Stimulated activated CD4-positive, alpha-beta T cell treated with anti-CD3 and anti-CD28 coated beads, Interleukin-12 subunit alpha, Interleukin-12 subunit beta, amount 100 ng/mL, for 24 hours (primary cell): ENCODE measurements around the gene KAZN.

Experiments
- DNase-seq, 2 experiments: peaks; one replicate each; pipeline ENCODE4 v3.0.0-alpha.2; 2020; ENCODE audit warnings: low read depth in 2 of 2

KAZN gene

DNA sequence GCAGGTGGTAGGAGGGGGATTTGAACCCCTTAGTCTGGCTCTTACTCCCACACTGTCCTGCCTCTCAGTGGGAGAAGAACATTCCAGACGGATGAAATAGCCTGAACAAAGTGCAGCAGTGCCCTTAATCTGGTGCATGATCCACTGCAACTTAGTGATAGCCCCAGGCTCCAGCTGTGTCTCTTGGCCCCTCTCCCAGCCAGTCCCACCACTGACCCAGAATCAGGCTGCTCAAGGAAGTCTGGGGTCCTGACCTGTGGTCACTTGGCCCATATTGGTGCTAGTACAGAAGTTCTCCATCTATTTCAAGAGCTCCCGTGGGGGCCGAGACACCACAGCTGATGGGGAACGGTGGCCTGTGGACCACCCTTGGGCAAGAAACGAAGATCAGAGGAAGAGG, 255.0 kb downstream of the KAZN start:
- DNase-seq = no peak

DNA sequence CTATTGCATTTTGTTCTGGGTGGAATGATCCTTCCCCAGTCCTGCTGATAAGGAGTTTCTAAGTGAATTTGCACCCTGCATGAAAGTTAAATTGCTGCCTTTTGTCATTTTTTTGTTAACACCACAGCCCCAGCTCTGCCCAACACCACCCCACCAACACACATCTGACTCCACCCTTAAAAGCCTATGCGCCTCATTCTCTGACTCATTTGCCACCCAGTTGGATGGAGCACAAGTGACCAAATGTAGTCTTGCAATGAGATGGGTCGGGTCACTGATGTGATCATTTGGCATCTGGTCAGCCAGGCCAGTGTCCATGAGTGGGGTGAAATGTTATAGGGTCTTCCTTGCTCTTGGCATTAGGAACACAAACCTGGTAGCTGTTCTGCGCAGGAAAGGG, 256.8 kb downstream of the KAZN start:
- DNase-seq = no peak

DNA sequence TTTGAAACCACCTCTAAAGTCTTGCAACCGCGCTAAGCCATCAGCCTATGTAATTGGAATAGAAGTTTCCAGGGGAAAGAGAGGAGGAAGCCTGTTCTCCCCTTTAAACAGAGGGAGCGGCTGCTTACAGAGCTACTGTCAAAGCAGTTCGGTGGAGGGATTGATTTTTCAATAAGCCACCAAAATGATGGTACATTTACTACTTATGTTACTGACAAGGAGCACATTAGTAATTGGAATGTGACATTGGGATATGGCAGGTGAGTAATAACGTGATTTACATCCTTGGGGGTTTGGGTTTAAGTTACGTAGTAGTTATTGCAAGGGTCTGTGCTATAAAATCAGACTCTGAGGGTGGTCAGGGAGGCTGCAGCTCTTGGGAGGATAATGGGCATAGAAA, 257.3 kb downstream of the KAZN start:
- no peak for DNase-seq

DNA sequence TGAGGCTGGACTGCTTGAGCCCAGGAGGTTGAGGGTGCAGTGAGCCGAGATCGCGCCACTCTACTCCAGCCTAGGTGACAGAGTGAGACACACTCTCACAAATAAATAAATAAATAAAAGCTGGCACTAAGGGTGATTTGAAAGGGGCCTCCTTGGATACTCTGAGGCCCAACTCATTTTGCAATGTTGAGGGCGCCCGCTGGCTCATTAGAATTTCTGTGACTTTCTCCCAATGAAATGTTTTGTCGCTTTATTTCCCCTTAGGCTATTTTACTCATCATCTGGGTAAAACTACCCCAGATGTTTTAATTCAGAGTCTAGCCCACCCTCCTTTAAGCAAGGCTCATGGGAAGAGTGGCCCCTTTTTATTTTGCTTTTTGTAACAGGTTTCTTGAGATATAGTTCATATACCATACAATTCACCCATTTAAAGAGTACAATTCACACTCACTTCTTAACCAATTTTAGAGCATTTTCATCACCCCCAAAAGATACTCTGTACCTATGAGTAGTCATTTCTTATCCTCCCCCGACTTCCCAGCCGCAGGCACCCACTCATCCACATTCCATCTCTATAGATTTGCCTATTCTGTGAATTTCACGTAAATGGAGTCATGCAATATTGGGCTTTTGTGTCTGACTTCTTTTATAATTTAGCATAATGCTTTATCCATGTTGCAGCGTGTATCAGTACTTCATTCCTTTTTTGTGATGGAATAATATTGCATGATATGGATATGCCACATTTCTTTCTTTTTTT, 259.1 kb downstream of the KAZN start:
- no peak for DNase-seq

DNA sequence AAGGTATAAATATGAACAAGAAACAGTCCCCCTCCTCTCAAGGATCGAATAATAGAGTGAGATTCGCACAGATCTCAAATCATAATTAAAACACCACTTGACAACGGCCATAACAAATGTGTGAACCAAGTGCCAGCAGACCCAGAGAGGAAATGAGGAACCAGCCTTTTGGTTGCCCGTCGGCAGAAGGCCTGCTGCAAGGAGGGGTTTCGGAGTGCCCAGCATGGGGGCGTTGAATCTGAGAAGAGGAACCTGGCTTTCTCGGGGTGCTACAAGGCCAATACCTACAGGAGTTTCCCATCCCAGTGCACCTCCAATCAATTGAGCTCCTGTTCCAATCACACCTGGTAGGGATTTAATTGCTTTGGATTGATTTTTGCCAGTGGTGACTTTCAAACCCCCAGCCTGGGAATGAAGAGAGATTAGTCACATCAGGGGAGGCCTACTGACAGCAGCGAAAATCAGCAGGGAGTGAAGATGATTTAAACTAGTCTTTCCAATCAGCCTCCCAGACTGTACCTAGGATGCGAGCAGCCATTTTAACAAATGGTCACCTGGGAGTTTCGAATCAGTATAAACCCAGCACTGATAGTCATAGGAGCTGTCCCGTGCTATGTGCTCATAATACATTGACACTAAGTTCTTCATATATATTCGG, 263.8 kb downstream of the KAZN start:
- no peak for DNase-seq

DNA sequence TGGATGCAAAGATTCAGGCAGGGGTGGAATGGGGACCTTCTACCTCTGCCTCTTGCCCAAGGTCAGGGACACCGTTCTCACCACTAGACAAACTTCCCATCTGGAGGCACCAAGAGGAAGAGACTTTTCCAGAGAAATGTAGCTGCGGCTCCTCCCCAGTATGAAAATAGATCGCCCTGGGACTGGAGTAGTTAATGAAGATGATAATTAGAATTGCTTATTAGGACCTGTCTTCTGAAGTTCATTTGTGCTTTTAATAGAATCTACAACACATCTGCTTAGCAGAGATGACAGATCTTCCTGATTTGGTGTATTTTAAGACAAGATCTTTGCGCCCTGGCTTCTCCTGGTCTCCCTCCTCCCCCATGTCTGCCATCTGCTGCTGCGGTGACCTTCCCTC, 266.6 kb downstream of the KAZN start:
- DNase-seq = no peak

DNA sequence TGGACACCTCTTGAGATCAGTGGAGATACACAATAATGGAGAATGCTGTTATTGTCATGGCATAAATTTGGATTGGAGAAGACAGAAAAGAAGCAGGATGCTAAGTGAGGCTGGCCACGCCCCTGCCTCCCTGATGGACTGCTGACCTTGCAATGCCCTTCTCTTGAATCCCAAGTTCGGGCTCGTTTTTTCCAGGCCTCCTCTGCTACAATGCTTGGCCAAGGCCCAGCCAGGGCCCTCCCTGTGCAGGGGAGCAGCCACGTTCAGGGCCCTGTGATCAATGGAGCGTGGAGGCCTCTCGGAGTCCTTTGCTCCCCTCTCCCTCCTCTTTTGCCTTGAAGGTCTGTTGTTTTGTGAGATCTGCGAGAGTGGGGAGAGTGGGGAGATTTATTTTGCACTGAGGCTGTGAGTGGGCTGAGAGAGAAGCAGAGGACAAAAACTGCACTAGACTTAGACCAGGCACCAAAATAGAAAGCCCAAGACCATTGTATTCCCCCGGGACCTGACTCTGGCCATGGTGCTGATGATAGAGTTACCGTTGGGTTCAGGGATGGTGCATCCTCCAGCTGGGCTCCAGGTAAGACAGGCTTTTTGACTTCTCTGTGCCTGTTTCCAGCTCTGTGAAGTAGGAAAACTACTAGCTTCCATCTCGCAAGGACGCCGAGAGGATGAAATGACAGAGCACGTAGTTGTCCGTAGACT, 268.6 kb downstream of the KAZN start:
- no peak for DNase-seq

DNA sequence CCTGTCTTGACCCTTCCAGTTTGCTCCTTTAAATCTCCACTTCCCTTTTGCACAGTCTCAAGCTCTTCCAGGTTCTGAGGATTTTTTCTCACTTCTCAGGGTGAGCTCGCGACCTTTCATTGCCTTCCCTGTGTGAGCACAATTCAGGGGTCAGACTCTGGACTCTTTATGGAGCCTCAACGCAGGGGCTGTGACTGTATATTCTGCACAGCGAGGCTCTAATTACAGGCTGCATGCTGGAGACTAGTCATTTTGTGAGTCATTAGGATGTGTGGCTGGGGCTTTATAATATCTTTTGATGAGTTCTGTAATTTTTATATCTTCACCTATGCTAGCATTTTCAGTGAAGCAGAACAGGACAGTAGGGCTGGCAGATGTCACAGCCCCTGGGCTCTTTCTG, 270.7 kb downstream of the KAZN start:
- no peak for DNase-seq

DNA sequence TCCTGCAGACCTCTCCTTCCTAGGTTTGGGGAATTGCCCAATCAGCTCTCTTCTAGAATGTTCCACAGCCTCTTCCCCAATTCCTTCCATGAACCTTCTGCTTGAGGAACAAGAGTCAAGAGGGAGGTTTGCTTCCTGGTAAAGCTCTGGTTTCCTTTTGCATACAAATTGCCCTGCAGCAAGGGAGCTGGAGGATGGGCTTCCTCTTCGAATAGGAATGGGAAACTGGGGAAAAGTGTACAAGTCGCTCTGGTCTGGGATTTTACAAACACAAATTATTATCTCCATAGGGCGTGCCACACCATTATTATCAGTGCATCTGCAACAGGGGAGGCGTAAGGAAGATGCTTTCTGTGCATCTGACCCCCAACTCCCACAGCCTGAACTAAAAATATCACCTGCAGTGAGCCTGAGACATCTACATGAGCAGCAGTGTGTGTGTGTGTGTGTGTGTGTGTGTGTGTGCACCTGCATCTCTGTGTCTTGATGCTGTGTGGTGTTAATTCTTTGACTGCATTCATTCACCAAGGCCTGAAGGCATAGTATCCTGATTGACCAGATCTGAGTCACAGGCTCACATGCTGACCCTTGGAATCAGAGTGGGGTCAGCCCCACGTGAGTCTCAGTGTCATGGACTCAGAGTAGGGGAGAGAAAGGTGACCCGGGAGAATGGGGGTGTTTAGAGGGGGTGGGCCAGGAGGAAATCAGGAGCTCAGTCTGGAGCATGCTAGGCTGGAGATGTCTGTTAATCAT, 272.9 kb downstream of the KAZN start:
- DNase-seq = no peak

DNA sequence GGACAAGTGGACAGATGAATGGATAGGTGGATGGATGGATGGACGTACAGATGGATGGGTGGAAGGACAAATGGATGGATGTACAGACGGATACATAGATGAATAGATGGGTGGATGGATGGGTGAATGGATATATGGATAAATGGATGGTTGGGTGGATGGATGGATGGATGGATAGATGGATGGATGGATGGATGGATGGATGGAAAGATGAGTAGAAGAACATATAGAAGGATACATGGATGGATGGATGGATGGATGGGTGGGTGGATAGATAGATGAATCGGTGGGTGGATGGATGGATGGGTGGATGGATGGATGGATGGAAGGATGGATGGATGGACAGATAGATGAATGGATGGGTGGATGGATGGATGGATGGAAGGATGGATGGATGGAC, 274.3 kb downstream of the KAZN start:
- DNase-seq = no peak

DNA sequence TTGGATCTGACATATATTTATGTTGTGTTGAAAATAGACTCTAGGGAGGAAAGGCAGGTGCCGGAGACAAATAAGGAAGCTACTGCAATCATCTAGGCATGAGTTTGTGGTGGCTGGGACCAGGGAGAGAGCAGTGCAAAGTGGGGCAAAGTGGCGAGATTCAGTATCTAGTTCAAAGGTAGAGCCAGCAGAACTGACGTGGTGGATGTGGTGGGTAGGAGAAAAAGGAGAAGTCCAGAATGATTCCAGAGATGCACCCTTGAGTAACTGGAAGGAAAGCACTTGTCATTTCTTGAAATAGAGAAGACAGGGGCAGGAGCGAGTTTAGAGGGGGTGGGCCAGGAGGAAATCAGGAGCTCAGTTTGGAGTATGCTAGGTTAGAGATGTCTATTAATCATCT, 275.2 kb downstream of the KAZN start:
- DNase-seq = no peak

DNA sequence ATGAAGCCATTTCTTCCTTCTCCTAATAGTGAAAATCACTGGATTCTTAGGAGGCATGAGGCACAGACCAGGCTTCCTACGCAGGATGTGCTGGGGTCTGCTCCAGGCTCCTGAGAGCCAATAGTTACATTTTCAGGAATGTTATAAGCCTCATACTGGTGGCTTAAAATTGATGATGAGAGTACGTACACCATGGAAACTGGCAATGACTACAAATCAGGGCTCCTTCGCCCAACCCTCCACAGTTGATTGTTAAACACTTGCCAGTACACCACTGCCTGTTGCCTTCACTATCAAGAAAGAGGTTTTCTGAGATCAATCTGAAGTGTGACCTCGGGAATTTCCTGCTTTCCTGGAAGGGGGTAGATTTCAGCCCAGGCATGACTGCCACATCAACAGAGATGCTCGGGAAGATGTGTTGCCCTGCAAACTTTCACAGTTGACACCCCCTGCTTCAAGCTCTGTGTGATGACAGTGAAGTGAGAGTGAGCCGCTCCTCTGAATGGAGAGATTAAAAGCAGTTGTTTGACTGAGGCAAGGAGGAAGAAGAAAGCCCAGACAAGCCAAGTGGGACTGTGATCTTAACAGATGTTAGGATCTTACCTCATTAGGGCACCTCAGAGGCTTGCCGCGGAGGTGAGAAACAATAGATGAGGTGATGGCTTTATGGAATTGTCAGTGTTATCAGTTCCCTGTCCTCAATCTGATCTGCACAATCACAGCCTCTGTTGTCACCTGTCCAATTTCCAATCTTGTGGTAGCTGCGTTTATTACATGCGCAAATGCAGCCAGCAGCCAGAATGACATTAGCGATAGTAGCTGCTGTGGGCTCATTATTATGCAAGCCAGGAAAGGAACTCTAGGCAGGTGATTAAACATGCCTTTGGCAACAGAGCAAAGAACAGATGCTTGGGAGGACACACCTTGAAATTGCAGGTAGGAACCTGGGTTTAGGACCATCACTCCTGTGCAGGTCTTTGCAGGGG, 277.3 kb downstream of the KAZN start:
- DNase-seq = no peak

DNA sequence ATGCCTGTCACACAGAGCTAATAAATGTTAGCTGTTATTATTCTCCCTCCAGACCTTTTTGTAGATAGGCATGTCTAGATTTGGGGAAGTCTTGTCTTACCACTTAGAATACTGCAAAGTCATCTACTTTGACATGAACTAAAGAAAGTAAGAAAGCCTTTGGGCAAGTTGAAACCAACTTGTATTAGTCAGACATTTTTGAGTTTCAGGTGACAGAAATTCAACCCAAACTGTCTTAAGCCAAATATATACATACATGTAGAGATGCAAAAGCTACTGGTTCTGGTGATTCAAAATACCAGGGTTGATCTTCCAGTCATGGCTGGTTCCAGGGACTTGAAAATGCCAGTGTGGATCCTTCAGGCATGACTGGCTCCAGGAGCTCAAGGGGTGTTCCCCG, 278.3 kb downstream of the KAZN start:
- DNase-seq = no peak

DNA sequence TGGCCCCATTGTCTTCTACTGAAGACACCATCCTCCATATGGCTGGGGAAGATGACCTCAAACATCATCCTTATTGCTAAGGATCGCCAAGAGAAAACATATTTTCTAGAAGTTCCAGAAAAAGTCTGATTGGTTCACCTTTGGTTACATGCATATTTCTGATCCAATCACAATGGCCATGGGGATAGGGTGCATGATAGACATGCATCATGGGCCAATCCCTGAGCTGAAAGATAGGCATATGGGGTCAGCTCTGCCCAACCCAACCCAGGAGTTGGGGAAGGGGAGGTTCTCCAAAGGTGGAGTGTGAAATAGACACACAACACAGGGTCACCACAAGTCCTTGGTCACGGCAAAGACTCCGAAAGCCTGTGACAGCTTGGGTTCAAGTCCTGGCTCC, 278.7 kb downstream of the KAZN start:
- DNase-seq = no peak

DNA sequence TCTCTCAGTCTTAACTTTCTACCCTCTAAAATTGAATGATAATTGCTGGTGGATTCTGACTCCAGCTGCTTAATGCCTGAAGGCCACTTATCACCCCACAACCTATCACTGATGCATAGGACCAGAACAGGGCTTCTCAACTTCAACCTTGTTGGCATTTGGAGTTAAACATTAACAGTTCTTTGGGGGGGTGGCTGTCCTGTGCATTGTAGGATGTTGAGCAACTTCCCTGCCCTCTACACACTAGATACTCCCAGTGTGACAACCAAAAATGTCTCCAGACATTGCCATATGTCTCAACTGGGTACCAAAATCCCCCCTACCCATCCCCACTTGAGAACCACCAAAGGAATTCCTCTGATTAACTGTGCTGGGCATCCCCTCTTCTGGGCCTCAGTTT, 279.6 kb downstream of the KAZN start:
- DNase-seq = no peak

DNA sequence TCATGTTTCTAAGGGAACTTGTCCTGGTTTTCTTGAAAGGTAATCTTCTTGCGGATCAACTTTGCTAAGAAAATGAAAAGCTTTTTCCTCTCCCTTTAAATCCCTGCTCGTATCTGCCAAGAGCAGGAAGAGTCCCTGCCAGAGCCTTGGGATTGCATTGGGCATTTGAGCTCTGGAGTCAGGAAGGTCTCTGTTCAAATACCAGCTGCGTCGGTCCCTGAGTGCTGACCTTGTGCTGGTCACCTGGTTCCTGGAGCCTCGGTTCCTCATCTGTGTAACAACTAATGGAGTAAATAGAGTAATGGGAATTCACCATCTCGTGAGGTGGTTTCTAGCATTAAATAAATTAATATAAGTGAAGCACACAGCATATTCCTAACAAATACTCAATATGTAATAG, 280.5 kb downstream of the KAZN start:
- no peak for DNase-seq

DNA sequence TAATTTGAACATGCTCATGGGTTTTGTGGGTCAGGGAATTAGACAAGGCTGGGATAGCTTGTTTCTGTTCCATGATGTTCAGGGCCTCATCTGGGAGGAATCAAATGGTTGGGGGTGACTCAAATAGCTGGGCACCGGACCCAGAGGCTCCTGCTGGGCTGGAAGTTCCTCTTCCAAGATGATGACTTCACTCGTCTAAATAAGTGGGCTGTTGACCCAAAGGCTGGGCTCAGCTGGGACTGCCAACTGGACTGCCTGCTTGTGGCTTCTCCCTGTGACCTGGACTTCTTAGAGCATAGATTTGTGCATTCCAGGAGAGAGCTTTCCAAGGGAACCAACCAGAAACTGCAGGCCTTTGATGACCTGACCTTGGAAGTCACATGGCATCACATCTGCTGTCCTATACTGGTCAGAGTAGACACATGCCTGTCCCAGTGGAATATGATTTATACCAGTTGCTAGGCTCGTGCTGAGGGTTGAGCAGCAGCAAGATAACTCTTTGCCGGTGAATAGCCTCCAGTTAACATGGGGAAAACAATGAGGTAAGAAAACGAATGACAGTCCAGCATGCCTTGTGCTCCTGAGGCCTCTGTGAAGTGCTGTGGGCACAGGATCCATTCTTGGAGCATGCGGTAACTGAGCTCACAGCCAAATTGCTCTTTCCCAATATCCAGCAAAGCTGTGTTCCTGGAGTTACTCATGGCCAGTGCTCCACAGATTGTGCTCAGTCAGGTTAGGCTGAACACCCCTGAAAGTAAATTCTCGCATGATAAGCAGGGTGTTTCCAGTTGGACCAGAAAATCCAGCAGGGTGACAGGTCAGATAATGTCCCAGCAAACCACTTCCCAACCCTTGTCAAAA, 282.2 kb downstream of the KAZN start:
- no peak for DNase-seq

DNA sequence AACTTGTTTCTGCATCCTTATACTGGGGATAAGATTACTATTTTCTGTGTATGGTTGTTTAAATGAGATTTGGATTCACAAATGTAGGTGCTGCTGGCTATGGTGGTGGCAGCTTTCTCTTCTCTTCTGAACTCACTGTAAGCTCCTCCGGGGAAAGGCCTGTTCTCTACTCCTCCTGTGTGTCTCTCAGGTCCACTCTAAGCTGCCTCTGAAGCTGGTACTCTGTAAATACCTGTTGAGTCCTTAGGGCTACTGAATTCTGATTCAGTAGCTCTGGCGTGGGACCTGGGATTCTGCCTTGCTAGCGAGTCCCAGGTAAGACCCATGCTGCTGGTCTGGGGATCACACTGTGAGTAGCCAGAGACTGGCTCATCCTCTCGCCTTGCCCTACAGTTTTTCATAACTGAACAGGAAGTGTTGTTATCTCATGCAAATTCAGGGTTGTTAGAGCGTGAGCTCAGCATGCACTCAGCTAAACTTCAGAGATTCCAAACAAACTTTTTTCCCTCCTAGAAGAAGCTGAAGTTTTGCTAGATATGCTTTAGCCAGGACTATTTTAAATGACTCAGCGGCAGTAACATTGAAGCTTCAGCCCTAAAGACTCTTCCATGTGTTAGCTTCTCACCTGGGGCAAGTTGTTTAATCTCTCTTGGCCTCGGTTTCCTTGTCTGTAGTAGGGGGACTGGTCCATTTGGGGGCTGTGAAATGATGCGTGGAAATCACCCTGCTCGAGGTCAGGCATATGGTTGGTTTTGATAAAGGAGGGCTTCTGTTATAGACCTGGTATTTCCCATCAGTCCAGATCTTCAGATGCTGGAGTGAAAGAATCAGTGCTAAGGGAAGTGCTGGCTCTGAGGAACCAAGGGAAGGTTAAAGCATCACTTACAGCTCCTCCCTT, 283.5 kb downstream of the KAZN start:
- DNase-seq = no peak

DNA sequence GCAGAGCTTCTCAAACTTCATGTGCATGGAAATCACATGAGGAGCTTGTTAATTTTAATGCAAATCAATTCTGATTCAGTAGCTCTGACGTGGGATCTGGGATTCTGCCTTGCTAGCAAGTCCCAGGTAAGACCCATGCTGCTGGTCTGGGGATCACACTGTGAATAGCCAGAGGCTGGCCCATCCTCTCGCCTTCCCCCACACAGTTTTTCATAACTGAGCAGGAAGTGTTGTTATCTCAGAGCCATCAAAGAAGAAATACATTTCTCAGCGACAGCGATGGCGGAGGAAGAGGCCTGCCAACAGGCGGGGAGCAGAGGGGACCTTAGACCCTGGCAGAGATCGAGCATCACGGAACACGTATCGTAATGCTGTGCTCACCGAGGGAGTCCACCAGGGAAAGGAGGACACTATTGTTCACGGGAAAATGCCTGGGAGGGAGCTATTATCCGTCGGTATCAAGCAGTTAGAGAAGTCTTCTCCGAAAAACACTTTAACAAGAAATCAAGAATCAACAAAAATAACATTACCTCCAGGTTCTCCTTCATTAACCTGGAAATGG, 286.2 kb downstream of the KAZN start:
- DNase-seq = no peak
